Measurements from ENCODE around the gene MXRA7. TPM values are rescaled to one million over a fixed set of nuclear protein-coding genes. Genes with fewer than 3 reads are reported as not detected.

Gene MXRA7
- total RNA-seq, 2 experiments from 2014 or later, result 1.6 to 4.9 TPM

DNA sequence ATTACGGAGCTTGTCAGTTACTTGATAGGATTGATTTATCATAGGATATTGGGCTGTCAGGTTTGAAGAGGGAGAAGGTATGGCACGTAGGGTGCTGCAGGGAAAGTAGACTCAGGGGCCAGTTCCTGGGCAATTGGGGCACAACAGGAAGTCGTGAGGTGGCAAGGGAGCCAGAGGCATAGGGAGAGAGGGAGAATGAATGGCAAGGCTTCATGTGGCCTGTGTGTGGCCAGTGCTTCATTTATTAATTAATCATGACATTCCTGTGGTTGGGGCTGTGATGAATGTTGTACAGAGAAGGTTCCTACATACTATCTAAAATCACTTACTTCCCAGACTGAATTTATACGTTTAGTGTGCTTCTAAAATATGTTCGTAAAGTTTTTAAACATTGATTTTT, 46.5 kb upstream of the MXRA7 start:
- no peak overlapping the region for H2AFZ ChIP-seq (ENCODE audit: low read length)
- no peaks in the 10 kb centered on the region for H3K9me2 ChIP-seq (ENCODE audit: insufficient read depth, low read length)
- POLR2A ChIA-PET, result interaction anchor here (0.6 kb wide), 1 partner anchor 9 kb away, joined by 5 read pairs; no protein-coding TSS in a partner anchor
- H3K79me2 ChIP-seq (ENCODE audit: insufficient read depth, low read depth, low read length), result no peaks in the 10 kb centered on the region
- TF ChIP-seq, protein P1, sequence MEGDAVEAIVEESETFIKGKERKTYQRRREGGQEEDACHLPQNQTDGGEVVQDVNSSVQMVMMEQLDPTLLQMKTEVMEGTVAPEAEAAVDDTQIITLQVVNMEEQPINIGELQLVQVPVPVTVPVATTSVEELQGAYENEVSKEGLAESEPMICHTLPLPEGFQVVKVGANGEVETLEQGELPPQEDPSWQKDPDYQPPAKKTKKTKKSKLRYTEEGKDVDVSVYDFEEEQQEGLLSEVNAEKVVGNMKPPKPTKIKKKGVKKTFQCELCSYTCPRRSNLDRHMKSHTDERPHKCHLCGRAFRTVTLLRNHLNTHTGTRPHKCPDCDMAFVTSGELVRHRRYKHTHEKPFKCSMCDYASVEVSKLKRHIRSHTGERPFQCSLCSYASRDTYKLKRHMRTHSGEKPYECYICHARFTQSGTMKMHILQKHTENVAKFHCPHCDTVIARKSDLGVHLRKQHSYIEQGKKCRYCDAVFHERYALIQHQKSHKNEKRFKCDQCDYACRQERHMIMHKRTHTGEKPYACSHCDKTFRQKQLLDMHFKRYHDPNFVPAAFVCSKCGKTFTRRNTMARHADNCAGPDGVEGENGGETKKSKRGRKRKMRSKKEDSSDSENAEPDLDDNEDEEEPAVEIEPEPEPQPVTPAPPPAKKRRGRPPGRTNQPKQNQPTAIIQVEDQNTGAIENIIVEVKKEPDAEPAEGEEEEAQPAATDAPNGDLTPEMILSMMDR (conservative IDR thresholded peaks at IDR 0.05; ENCODE audit: low read length), result no peak
- TF ChIP-seq EZH2phosphoT487 (IDR thresholded peaks at IDR 0.05; ENCODE audit: borderline replicate concordance, low read depth, low read length), result no peak
- H3K36me3 ChIP-seq (ENCODE audit: insufficient read depth, low read length), result peaks cover 74% of the 10 kb centered on the region
- no TSS peak for BruUV-seq (replicated peaks)
- intact Hi-C loops (cut with micrococcal nuclease; ENCODE audit: unreplicated experiment), result no loop called here
- peaks cover 16% of the 10 kb centered on the region for H3K4me1 ChIP-seq (ENCODE audit: insufficient read depth, low read length, poor library complexity, severe bottlenecking)
- H3K27ac ChIP-seq (ENCODE audit: low read depth, low read length, poor library complexity, severe bottlenecking), result no peak overlapping the region
- no peaks in the 10 kb centered on the region for H3K9me3 ChIP-seq (ENCODE audit: low read length)
- no peak overlapping the region for H3K4me3 ChIP-seq (ENCODE audit: low read depth, low read length, poor library complexity, severe bottlenecking)
- CTCF ChIA-PET (ENCODE audit: unreplicated experiment), result no interaction called here
- DNase-seq (ENCODE audit: low spot score), result no peak
- no peaks in the 10 kb centered on the region for H4K20me1 ChIP-seq (ENCODE audit: insufficient read depth, low read length)
- no peak overlapping the region for H3K4me2 ChIP-seq (ENCODE audit: low read length)

- Histone ChIP-seq H3K4me1 (ENCODE audit: insufficient read depth, low read length, poor library complexity, severe bottlenecking) (peaks cover 28% of the 10 kb centered on the region), H3K27ac (ENCODE audit: low read depth, low read length, poor library complexity, severe bottlenecking) (no peak overlapping the region), H3K9me3 (ENCODE audit: low read length) (no peaks in the 10 kb centered on the region), H4K20me1 (ENCODE audit: insufficient read depth, low read length) (no peaks in the 10 kb centered on the region), H3K9me2 (ENCODE audit: insufficient read depth, low read length) (no peaks in the 10 kb centered on the region), H3K4me2 (ENCODE audit: low read length) (no peak overlapping the region), H3K4me3 (ENCODE audit: low read depth, low read length, poor library complexity, severe bottlenecking) (no peak overlapping the region), H2AFZ (ENCODE audit: low read length) (no peak overlapping the region), H3K36me3 (ENCODE audit: insufficient read depth, low read length) (peaks cover 69% of the 10 kb centered on the region), H3K79me2 (ENCODE audit: insufficient read depth, low read depth, low read length) (no peaks in the 10 kb centered on the region; the same call in 1 of the 2 replicates)
- no TSS peak for BruUV-seq (replicated peaks)
- TF ChIP-seq, protein P1 (conservative IDR thresholded peaks at IDR 0.05; ENCODE audit: low read length), result no peak
- no peak for TF ChIP-seq EZH2phosphoT487 (IDR thresholded peaks at IDR 0.05; ENCODE audit: borderline replicate concordance, low read depth, low read length)
- intact Hi-C loops (cut with micrococcal nuclease; ENCODE audit: unreplicated experiment), result no loop called here
- ChIA-PET CTCF (ENCODE audit: unreplicated experiment) (no interaction called here), POLR2A (interaction anchor here (0.6 kb wide), 1 partner anchor 54 kb away, joined by 8 read pairs; no protein-coding TSS in a partner anchor)
- DNase-seq (ENCODE audit: low spot score), result no peak
Measured at GRCh38 chr17:76755285-76755684, 44.5 kb upstream of the MXRA7 start.

GRCh38 chr17:76753061-76753961, 42.5 kb upstream of the MXRA7 start:
- Histone ChIP-seq H3K4me2 (ENCODE audit: low read length) (peak overlapping the region; percentile 1), H3K36me3 (ENCODE audit: insufficient read depth, low read length) (peaks cover 76% of the 10 kb centered on the region), H3K9me3 (ENCODE audit: low read length) (no peaks in the 10 kb centered on the region), H2AFZ (ENCODE audit: low read length) (no peak overlapping the region), H3K9me2 (ENCODE audit: insufficient read depth, low read length) (no peaks in the 10 kb centered on the region), H4K20me1 (ENCODE audit: insufficient read depth, low read length) (no peaks in the 10 kb centered on the region), H3K79me2 (ENCODE audit: insufficient read depth, low read depth, low read length) (no peaks in the 10 kb centered on the region; the same call in 1 of the 2 replicates), H3K4me1 (ENCODE audit: insufficient read depth, low read length, poor library complexity, severe bottlenecking) (peaks cover 28% of the 10 kb centered on the region), H3K27ac (ENCODE audit: low read depth, low read length, poor library complexity, severe bottlenecking) (peak overlapping the region; percentile 70), H3K4me3 (ENCODE audit: low read depth, low read length, poor library complexity, severe bottlenecking) (no peak overlapping the region)
- CTCF ChIA-PET (ENCODE audit: unreplicated experiment), result no interaction called here
- DNase-seq (ENCODE audit: low spot score), result peak; percentile 31
- POLR2A ChIA-PET, result no interaction called here
- intact Hi-C loops (cut with micrococcal nuclease; ENCODE audit: unreplicated experiment), result no loop called here
- TF ChIP-seq, protein P1 (conservative IDR thresholded peaks at IDR 0.05; ENCODE audit: low read length), result no peak
- TF ChIP-seq EZH2phosphoT487 (IDR thresholded peaks at IDR 0.05; ENCODE audit: borderline replicate concordance, low read depth, low read length), result no peak
- BruUV-seq (replicated peaks), result no TSS peak

Measured in OCI-LY7 (cell line).